Stimulated activated CD8-positive, alpha-beta memory T cell treated with anti-CD3 and anti-CD28 coated beads, Interleukin-15, amount 100 ng/mL, for 24 hours (primary cell): Measurements from ENCODE around the gene IFRD2.

ENCODE experiments used
- DNase-seq: peaks from one replicate; pipeline ENCODE4 v3.0.0-alpha.2; 2020; ENCODE audit warnings: low read depth

Gene IFRD2, protein sequence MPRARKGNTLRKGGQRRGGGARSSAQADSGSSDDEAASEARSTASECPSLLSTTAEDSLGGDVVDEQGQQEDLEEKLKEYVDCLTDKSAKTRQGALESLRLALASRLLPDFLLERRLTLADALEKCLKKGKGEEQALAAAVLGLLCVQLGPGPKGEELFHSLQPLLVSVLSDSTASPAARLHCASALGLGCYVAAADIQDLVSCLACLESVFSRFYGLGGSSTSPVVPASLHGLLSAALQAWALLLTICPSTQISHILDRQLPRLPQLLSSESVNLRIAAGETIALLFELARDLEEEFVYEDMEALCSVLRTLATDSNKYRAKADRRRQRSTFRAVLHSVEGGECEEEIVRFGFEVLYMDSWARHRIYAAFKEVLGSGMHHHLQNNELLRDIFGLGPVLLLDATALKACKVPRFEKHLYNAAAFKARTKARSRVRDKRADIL

GRCh38 chr3:50292159-50293078 is at the start of gene IFRD2:
Gene IFRD2 (minus strand): TSS chr3:50292429. CDS start chr3:50292274, 155 bp downstream.
- peak; percentile 75 for DNase-seq

DNA sequence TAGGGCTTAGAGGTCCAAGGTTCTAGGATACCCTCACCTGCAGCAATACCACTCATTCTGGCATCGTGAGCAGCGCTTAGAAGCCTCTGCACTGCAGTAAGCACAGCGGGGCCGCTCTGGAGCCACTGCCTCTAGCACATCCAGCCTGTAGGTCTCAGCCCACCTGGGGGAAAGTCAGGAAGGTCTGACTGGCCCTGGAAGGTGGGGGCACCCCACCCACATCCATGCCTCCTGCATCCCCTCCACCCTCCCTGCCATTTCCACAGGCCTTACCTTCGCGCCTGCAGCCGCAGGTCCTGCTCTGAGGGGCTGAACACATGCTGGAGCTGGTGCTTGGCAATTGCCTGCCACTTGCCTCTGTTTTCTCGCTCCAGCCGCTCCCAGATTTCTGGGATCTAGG is 49.3 kb upstream of the IFRD2 start:
- DNase-seq = no peak

- DNase-seq = no peak
Observed at GRCh38 chr3:50340448-50341329, 48.5 kb upstream of the IFRD2 start, which contains the start of gene RASSF1. Gene RASSF1 (minus strand): TSS chr3:50340836. CDS start chr3:50340805, 31 bp downstream.

DNA sequence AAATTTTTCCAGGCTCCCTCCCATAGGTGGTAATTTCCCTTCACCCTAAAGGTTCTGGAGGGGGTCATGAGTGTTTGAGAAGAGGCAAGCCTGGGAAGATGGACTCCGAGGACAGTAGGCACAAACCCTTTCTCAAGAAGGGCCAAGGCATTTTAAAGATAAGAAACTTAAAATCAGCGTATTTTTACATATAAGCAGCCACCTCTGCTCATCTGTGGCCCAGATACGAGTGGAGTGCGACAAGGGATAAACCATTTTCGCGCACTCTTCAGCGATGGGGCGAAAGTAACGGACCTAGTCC is 47.9 kb upstream of the IFRD2 start:
- no peak for DNase-seq

DNA sequence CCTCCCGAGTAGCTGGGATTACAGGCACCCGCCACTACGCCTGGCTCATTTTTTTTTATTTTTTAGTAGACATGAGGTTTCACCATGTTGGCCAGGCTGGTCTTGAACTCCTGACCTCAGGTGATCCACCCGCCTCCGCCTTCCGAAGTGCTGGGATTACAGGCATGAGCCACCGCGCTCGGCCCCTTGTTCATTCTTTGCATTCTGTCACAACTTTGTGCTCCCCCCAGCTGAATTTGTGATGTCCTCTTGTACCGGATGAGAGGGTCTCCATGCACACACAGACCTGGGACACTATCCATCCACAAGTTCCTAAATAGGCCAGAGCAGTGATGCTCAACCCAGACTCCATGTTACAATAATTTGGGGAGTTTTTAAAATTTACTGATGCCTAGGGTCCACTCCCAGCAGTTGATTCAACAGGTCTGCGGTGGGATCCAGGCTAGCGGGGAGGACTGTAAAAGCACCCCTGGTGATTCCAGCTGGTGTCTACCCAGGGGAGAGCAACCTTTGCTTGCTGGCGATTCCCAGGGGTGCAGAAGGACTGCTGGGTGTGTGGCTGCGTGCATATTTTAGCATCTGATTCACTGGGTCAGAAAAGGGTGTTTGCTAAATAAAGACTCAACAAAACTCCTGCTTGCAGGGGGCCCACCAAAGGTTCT is 47.4 kb upstream of the IFRD2 start:
- DNase-seq = no peak

DNA sequence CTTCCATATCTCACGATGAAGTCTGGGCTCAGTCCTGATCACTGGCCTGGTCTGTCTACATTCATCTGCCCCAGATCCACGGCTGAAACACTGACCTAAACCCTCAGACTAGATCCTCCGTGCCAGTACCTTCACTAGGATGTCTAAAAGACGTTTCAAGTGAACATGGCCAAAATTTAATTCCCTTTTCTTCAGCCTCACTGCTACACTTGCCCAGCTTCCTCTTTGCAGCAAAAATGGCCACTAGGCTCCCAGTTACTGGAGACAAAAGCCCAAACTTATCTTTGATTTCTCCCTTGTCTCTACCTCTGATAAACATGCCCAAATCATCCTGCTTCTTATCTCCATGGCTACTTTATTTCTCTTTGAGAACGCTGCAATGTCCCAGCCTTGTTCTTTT is 46.7 kb upstream of the IFRD2 start:
- no peak for DNase-seq

DNA sequence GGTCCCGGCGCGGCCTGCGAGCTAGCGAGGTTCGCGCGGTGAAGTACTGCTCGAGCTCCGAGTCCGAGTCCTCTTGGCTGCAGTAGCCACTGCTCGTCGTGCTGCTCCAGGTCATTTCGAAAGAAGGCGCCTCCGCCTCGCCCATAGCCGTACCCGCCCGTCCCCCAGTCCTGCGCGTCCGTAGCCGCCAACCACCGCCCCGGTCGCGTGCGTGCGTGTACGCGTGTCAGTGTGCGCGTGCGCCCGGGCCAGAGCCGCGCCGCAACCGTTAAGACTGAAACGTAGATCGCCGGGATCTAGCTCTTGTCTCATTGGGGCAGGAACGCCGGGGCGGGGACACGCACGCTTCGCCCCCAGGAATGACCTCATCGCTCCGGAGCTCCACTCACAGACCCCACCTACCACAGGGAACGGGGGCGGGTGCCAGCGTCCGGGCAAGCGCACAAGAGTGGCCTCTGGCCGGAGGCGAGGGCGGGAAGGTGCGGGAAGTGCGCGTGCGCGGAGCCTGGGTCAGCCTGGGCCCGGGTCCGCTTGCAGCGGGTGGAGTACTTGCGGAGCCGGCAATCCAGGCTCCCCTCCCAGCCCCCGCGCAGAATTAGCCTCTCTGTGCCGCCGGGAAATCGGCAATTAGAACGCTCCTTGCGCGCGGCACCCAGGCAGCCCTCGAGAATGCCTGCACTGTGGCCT is 45.1 kb upstream of the IFRD2 start:
- peak; percentile 85 for DNase-seq

GRCh38 chr3:50336452-50337174 is 44.4 kb upstream of the IFRD2 start:
- no peak for DNase-seq

DNA sequence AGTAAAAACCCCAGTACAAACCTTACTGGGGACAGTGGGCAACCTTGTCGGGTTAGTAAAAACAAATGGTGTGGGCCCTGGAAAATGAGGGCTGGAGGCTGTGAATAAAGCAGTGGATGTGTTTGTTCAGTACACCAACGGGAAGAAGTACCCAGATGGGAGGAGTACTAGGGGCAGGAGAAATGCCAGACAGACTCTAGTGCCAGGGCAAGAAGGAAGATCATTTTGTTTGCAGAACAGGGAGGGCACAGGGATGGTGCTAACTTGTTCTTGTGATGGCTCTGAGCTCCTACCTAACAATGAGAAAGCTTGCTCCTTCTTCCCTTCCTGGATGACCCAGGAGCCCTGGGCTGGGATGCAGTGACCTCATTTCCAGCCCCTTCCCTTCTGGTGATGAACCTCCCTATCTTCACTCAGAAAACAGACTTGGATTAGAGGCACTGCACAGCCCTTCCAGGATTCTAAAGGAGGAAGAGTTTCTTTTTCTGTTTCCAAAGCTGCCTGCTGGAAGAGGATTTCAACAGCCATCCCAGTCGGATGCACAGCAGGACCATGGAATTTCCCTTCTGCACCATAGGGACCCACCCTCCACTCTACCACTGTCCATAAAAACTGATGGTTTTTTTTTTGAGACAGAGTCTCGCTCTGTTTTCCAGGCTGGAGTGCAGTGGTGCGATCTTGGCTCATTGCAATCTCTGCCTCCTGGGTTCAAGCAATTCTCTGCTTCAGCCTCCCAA is 42.3 kb upstream of the IFRD2 start:
- DNase-seq = no peak

DNA sequence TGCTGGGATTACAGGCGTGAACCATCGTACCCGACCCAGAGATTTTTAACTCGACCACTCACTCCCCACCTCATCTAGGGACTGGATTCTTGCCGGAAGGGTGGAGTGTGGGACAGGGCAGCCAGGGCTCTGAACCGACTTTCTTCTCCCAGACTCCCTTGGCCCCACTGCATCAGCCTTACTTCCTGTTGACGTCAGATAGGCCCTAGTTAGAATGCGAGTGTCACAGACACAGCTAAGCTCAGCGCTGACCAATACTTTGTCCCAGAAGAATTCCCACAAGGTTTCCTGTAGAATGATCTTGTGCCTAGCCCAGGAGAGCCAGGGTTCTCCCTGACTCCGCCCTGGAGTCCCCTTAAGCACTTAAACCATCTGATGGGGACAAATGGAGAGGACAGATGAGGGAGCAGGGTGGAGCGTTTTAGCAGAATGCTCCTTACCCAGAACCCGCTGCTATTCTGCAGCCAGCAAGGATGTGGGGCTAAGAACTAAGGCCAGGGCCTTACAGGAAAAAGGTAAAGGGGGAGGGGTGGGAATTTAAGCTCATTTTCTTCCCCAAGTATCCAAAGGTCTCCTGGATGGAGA is 41.6 kb upstream of the IFRD2 start:
- no peak for DNase-seq

DNA sequence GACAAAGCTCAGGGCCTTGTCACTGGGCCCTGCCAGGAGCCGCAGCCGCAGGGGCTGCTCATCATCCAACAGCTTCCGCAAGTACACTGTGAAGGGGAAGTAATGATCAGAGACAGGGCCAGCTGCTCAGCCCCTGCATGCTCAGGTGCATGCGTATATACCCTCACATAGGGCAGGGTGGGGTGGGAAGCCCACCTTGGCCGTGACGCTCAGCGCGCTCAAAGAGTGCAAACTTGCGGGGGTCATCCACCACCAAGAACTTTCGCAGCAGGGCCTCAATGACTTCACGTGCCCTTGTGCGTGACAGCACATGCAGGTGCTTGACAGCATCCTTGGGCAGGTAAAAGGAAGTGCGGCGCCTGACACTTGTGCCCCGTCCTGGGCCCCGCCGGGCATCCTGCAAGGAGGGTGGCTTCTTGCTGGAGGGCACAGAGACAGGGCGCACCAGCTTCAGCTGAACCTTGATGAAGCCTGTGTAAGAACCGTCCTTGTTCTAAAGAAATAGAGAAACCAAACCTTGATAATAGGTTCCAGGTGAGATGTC is 39.2 kb upstream of the IFRD2 start:
- no peak for DNase-seq

GRCh38 chr3:50330330-50330729 is 38.1 kb upstream of the IFRD2 start:
- DNase-seq = no peak

- DNase-seq = peak; percentile 79
Observed at GRCh38 chr3:50327943-50328691, 35.9 kb upstream of the IFRD2 start, which contains the start of gene TUSC2. Gene TUSC2 (minus strand): TSS chr3:50328223. CDS start chr3:50328099, 124 bp downstream.

DNA sequence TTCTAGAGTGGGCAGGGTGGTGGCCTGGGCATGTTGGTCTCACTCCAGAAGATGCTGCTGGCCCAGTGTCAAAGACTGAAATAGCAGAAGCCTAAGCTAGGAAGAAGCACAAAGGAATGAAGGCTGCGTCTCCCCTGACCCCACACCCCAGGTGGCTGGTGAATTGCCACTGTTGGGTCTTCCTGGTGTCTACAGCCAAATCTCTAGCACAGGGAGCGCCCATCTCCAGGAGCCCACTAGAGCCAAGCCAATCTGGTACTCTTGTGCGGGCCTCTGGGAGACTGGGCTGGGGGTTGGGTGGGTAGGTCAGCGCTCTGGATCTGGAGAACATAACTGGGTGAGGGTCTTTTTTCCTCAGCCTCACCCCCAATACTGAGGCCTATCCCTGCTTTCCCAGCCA is 34.9 kb upstream of the IFRD2 start:
- DNase-seq = no peak

GRCh38 chr3:50326182-50326541 is 33.9 kb upstream of the IFRD2 start:
- no peak for DNase-seq

DNA sequence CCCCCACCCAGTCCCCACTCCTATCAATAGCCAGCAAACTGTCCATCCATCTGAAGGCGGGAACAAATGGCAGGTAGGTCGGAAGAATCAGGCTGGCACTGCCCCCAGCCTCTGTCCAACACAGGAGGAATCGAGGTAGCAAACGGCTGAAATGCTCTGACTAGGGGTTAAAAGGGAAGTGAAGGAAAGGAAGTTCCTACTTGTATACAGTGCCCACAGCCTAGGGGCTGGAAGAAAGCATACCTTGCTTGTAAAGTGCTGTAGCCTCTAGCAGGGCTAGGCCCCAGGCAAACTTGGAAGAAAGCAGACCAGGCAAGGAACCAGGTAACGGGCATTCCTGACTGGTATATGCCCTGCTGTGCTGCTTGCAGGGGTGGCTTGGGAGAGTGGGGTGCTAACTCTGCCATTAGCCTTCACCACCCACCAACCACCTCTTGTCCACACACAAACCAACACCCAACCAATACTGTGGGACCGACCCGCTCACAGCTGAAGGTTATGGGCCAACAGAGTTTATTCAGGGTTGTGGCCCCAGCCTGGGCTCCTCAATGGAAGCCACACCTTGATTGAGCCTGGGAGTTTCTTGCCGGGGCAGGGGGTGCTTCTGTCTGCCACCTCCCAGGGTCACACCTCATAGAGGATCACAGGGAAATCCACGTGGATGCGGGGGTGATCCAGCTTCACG is 33.4 kb upstream of the IFRD2 start:
- DNase-seq = no peak

DNA sequence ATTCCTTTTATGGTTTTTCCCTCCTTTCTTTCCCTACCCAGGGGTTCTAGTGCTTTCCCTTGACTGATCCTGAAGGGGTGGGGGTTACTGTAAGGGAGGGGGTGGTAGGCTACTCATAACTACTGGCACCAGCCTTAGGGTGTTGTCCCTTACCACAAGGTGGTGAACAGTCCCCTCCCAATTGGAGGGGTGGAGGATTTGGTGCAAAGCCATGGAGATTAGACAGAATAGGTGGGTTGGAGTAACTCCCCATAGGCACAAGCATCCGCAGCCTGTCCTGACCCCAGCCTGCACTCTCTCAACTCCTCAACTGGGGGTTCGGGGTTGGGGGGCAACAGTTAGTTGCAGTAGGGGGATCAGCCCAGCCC is 32.9 kb upstream of the IFRD2 start:
- no peak for DNase-seq
